GM18505 (cell line): Measurements from ENCODE around the gene MRPS35.
"Not testable (repeated sequence)": the region's sequence is repeated elsewhere in the genome, so short reads cannot be mapped to it uniquely, and the experiment has no call there.

Experiments
- ATAC-seq: cut with Tn5 transposase; IDR thresholded peaks from one replicate; pipeline ENCODE4 v1.9.1; 2021; ENCODE audit not compliant: unreplicated experiment
- POLR2A ChIP-seq: IDR thresholded peaks from 4 replicates; pipeline ENCODE4 v1.6.1; 2011; ENCODE audit warnings: borderline replicate concordance; ENCODE audit not compliant: insufficient read depth, insufficient read length; ENCODE audit errors: extremely low read depth

The MRPS35 gene

DNA sequence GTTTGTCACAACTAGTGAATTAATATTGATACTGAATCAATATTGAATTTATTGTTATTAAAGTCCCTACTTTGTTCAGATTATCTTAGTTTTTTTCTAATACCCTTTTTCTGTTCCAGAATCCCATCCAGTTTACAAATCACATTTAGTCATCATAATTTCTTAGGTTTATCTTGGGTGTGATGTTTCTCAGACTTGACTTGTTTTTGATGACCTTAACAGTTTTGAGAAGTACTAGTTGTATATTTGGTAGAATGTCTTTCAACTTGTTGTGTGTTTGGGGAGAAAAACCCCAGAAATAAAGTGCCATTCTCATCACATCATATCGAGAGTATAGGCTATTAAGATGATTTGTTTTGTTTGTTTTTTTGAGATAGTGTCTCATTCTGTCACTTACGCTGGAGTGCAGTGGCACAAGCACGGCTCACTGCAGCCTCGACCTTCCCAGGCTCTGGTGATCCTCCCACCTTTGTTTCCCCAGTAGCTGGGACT, 19.5 kb downstream of the MRPS35 start:
- no peak for ATAC-seq
- TF ChIP-seq POLR2A = no peak

DNA sequence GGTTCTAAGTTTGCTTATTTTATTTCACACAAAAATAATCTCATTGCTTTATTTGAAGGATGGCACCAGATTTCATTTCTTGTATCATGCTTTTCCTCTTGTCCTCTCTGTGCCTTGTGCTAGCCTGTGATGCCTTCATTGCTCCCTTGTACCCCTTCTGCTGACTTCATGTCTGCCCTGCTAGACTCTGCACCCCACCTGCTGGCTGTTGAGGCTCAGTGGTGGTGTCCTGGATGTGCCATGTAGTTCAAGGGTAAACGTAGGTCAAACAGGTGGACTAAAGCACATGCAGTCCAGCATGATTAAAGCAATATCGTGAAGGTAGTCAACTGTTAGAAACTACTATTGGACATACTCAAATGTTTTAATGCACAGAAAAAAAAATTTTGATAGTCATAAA, 21.6 kb downstream of the MRPS35 start:
- no peak for TF ChIP-seq POLR2A
- ATAC-seq = no peak

DNA sequence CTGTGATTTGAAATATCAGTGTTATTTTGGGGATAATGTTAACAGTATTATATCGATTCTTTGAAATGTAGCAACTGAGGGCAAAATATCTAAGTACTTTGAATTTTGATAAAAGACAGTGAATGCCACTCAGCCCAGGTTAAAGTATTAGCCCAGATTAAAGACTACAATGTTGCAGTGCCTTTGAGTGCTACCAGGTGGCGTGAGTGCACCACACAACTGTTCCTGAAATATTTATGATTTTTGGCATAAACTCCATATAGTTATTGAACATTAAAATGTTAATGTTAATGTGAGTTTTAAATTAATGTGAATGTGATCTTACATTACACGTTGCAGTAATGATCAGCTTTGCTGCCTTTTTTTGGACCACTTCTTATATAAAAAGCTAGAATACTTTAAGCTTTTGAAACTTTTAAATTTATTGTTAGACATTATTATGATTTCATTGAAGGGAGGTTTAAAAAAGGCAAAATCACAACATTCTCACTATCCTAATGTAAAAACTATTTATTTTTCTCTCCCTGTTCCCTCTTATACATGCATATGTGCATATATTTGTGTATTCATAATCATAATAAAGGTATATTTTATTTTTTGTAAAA, 22.5 kb downstream of the MRPS35 start:
- no peak for ATAC-seq
- TF ChIP-seq POLR2A = no peak

DNA sequence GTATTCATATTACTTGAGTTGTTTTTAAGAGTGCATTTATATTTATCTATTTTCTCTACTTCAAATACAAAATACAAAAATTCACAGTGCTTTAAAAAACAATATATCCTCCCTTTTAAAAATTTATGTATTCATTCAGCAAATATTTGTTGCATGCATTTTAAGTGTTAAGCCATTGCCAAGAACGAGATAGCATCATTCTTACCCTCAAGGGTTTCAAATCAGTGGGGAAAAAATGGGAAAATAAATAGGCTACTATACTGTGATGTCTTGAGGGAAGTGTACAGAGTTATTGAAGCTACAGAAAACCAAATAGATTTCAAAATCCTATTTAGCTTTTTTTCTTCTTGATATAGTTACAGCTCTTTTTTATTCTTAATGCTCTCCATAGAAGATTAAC, 23.2 kb downstream of the MRPS35 start:
- TF ChIP-seq POLR2A = no peak
- no peak for ATAC-seq

- not testable (repeated sequence) for ATAC-seq
These were observed 23.7 kb downstream of the MRPS35 start for GRCh38 chr12:27734321-27734720.

- no peak for ATAC-seq
- no peak for TF ChIP-seq POLR2A
These were observed 33.0 kb downstream of the MRPS35 start for GRCh38 chr12:27743601-27744000.

GRCh38 chr12:27745734-27746133, 35.1 kb downstream of the MRPS35 start:
- not testable (repeated sequence) for ATAC-seq

GRCh38 chr12:27747111-27747820, 36.6 kb downstream of the MRPS35 start:
- no peak for ATAC-seq
- no peak for TF ChIP-seq POLR2A

GRCh38 chr12:27751386-27752047, 40.9 kb downstream of the MRPS35 start:
- no peak for ATAC-seq
- no peak for TF ChIP-seq POLR2A

GRCh38 chr12:27754795-27755194, 44.2 kb downstream of the MRPS35 start:
- TF ChIP-seq POLR2A = no peak
- no peak for ATAC-seq

DNA sequence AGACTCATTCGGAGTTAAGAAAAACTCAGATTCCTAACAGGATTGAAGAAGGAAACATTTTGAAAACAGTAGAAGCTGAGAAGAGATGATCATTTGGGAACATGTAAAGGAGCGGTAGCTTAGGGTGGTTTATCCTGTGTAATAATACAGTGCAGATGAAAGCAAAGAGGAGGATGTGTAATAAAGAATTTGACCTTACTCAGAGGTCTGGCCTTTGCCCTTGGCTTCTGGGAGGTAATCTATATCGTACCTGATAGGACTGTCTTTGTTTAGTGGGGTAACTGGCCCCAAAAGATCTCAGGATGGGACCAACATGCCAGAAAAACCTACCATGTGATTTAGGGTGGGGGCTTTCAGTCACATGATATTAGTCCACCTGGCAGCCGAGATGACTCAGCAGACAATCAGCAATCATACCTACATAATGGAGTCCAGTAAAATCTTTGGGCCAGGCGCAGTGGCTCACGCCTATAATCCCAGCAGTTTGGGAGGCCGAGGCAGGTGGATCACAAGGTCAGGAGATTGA, 46.1 kb downstream of the MRPS35 start:
- TF ChIP-seq POLR2A = no peak
- ATAC-seq = no peak

DNA sequence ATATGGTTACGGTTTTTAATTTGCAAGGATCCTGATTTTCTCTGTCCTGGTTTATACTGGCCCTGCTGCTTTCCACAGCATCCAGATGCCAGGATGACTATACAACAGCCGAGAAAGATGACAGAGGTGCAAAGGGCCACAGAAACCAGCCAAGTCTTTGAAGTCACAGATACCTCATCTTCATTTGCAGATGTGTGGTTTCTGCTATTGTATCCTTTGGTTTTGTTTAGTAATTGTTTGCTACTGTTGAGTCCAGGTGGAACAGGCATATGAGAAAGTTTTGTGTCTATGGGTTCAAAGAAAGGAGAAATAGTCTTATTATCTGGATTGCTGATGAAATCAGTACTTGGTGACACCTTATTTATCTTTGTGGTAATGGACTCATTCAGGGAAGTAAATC, 52.1 kb downstream of the MRPS35 start:
- no peak for ATAC-seq
- no peak for TF ChIP-seq POLR2A

- TF ChIP-seq POLR2A = no peak
These were observed 56.0 kb downstream of the MRPS35 start for GRCh38 chr12:27766587-27766986.

GRCh38 chr12:27769142-27769673, 58.6 kb downstream of the MRPS35 start:
- no peak for ATAC-seq

More at GRCh38 chr12:27766587-27766986, 56.0 kb downstream of the MRPS35 start:
- no peak for ATAC-seq

More at GRCh38 chr12:27769142-27769673, 58.6 kb downstream of the MRPS35 start:
- no peak for TF ChIP-seq POLR2A
